Measurements from ENCODE around the gene MAGIX.

Gene MAGIX

GRCh38 chrX:49183701-49184281 is 21.2 kb downstream of the MAGIX start:
- intact Hi-C loops (cut with micrococcal nuclease) = no loop called here
- peak overlapping the region; percentile 78 for H3K27ac Mint-ChIP-seq
- H3K4me3 Mint-ChIP-seq = peak overlapping the region; percentile 84
- H3K36me3 Mint-ChIP-seq (ENCODE audit: low read depth) = peaks cover 62% of the 10 kb centered on the region
- H3K9me3 Mint-ChIP-seq = no peaks in the 10 kb centered on the region
- peaks cover 64% of the 10 kb centered on the region for H3K4me1 Mint-ChIP-seq (ENCODE audit: low read depth)
- H3K27me3 Mint-ChIP-seq = no peaks in the 10 kb centered on the region

- Mint-ChIP-seq H3K4me1 (ENCODE audit: low read depth) (peaks cover 64% of the 10 kb centered on the region), H3K9me3 (no peaks in the 10 kb centered on the region), H3K27me3 (no peaks in the 10 kb centered on the region), H3K4me3 (peak overlapping the region; percentile 84), H3K27ac (peak overlapping the region; percentile 78), H3K36me3 (ENCODE audit: low read depth) (peaks cover 54% of the 10 kb centered on the region)
- intact Hi-C loops (cut with micrococcal nuclease) = no loop called here
Measured at GRCh38 chrX:49184294-49185281, 22.0 kb downstream of the MAGIX start.

GRCh38 chrX:49186125-49187027 is 23.8 kb downstream of the MAGIX start, which contains the start of gene PRICKLE3:
Gene PRICKLE3 (minus strand): TSS chrX:49186373. CDS start chrX:49186297, 76 bp downstream.
- peaks cover 38% of the 10 kb centered on the region for H3K36me3 Mint-ChIP-seq (ENCODE audit: low read depth)
- H3K27ac Mint-ChIP-seq = peak within 1 kb of the TSS; percentile 78
- H3K4me1 Mint-ChIP-seq (ENCODE audit: low read depth) = peaks cover 67% of the 10 kb centered on the region
- intact Hi-C loops (cut with micrococcal nuclease) = no loop called here
- H3K4me3 Mint-ChIP-seq = peak within 1 kb of the TSS; percentile 84
- H3K9me3 Mint-ChIP-seq = no peaks in the 10 kb centered on the region
- H3K27me3 Mint-ChIP-seq = no peaks in the 10 kb centered on the region

GRCh38 chrX:49187028-49187394 is 24.5 kb downstream of the MAGIX start:
- no peaks in the 10 kb centered on the region for H3K27me3 Mint-ChIP-seq
- H3K27ac Mint-ChIP-seq = peak overlapping the region; percentile 75
- peaks cover 33% of the 10 kb centered on the region for H3K36me3 Mint-ChIP-seq (ENCODE audit: low read depth)
- peaks cover 67% of the 10 kb centered on the region for H3K4me1 Mint-ChIP-seq (ENCODE audit: low read depth)
- intact Hi-C loops (cut with micrococcal nuclease) = no loop called here
- no peaks in the 10 kb centered on the region for H3K9me3 Mint-ChIP-seq
- no peak overlapping the region for H3K4me3 Mint-ChIP-seq

- Mint-ChIP-seq H3K27ac (peak overlapping the region; percentile 75), H3K9me3 (no peaks in the 10 kb centered on the region), H3K27me3 (no peaks in the 10 kb centered on the region), H3K36me3 (ENCODE audit: low read depth) (peaks cover 28% of the 10 kb centered on the region), H3K4me1 (ENCODE audit: low read depth) (peaks cover 67% of the 10 kb centered on the region), H3K4me3 (no peak overlapping the region)
- intact Hi-C loops (cut with micrococcal nuclease) = no loop called here
Measured at GRCh38 chrX:49187526-49187925, 25.0 kb downstream of the MAGIX start.

- intact Hi-C loops (cut with micrococcal nuclease) = no loop called here
- H3K4me3 Mint-ChIP-seq = no peak overlapping the region
- H3K36me3 Mint-ChIP-seq (ENCODE audit: low read depth) = peaks cover 18% of the 10 kb centered on the region
- H3K4me1 Mint-ChIP-seq (ENCODE audit: low read depth) = peaks cover 75% of the 10 kb centered on the region
- H3K27me3 Mint-ChIP-seq = no peaks in the 10 kb centered on the region
- H3K27ac Mint-ChIP-seq = peak overlapping the region; percentile 94
- no peaks in the 10 kb centered on the region for H3K9me3 Mint-ChIP-seq
Measured at GRCh38 chrX:49188468-49189076, 26.0 kb downstream of the MAGIX start.

GRCh38 chrX:49189606-49190005 is 27.0 kb downstream of the MAGIX start:
- intact Hi-C loops (cut with micrococcal nuclease) = loop anchor here (2.0 to 5.0 kb wide), 2 partner anchors 48 to 79 kb away; partner anchors contain the start of genes CCDC22 and PPP1R3F

GRCh38 chrX:49190821-49191573 is 28.4 kb downstream of the MAGIX start:
- no peaks in the 10 kb centered on the region for H3K9me3 Mint-ChIP-seq
- H3K27me3 Mint-ChIP-seq = no peaks in the 10 kb centered on the region
- peaks cover 60% of the 10 kb centered on the region for H3K4me1 Mint-ChIP-seq (ENCODE audit: low read depth)
- intact Hi-C loops (cut with micrococcal nuclease) = loop anchor here (2.0 to 5.0 kb wide), 2 partner anchors 46 to 78 kb away; partner anchors contain the start of genes CCDC22 and PPP1R3F
- peak overlapping the region; percentile 94 for H3K27ac Mint-ChIP-seq
- no peaks in the 10 kb centered on the region for H3K36me3 Mint-ChIP-seq (ENCODE audit: low read depth)
- peak overlapping the region; percentile 78 for H3K4me3 Mint-ChIP-seq

More at GRCh38 chrX:49189606-49190005, 27.0 kb downstream of the MAGIX start:
- Mint-ChIP-seq H3K36me3 (ENCODE audit: low read depth) (peaks cover 7% of the 10 kb centered on the region), H3K4me1 (ENCODE audit: low read depth) (peaks cover 68% of the 10 kb centered on the region), H3K27ac (peak overlapping the region; percentile 94), H3K9me3 (no peaks in the 10 kb centered on the region), H3K4me3 (no peak overlapping the region), H3K27me3 (no peaks in the 10 kb centered on the region)

GRCh38 chrX:49191574-49192011 is 29.0 kb downstream of the MAGIX start:
- H3K27me3 Mint-ChIP-seq = no peaks in the 10 kb centered on the region
- intact Hi-C loops (cut with micrococcal nuclease) = loop anchor here (2.0 to 5.0 kb wide), 2 partner anchors 46 to 77 kb away; partner anchors contain the start of genes CCDC22 and PPP1R3F

GRCh38 chrX:49192722-49193328 is 30.3 kb downstream of the MAGIX start:
- Mint-ChIP-seq H3K9me3 (no peaks in the 10 kb centered on the region), H3K4me1 (ENCODE audit: low read depth) (peaks cover 44% of the 10 kb centered on the region), H3K4me3 (no peak overlapping the region), H3K27me3 (peaks cover 4% of the 10 kb centered on the region), H3K36me3 (ENCODE audit: low read depth) (no peaks in the 10 kb centered on the region), H3K27ac (no peak overlapping the region)
- intact Hi-C loops (cut with micrococcal nuclease) = loop anchor here (5.0 kb wide), 1 partner anchor 44 kb away; the partner anchor contains the start of gene CCDC22

More at GRCh38 chrX:49191574-49192011, 29.0 kb downstream of the MAGIX start:
- Mint-ChIP-seq H3K4me1 (ENCODE audit: low read depth) (peaks cover 56% of the 10 kb centered on the region), H3K9me3 (no peaks in the 10 kb centered on the region), H3K4me3 (peak overlapping the region; percentile 78), H3K27ac (peak overlapping the region; percentile 94), H3K36me3 (ENCODE audit: low read depth) (no peaks in the 10 kb centered on the region)

- Mint-ChIP-seq H3K36me3 (ENCODE audit: low read depth) (no peaks in the 10 kb centered on the region), H3K4me3 (no peak overlapping the region), H3K27ac (no peak overlapping the region), H3K4me1 (ENCODE audit: low read depth) (peaks cover 43% of the 10 kb centered on the region), H3K27me3 (peaks cover 11% of the 10 kb centered on the region), H3K9me3 (no peaks in the 10 kb centered on the region)
- intact Hi-C loops (cut with micrococcal nuclease) = loop anchor here (5.0 kb wide), 1 partner anchor 44 kb away; the partner anchor contains the start of gene CCDC22
Measured at GRCh38 chrX:49193542-49193964, 31.0 kb downstream of the MAGIX start.

GRCh38 chrX:49197543-49198087 is 35.1 kb downstream of the MAGIX start:
- no peaks in the 10 kb centered on the region for H3K9me3 Mint-ChIP-seq
- intact Hi-C loops (cut with micrococcal nuclease) = no loop called here
- no peak overlapping the region for H3K4me3 Mint-ChIP-seq
- no peaks in the 10 kb centered on the region for H3K36me3 Mint-ChIP-seq (ENCODE audit: low read depth)
- no peak overlapping the region for H3K27ac Mint-ChIP-seq
- peaks cover 22% of the 10 kb centered on the region for H3K27me3 Mint-ChIP-seq
- H3K4me1 Mint-ChIP-seq (ENCODE audit: low read depth) = peaks cover 31% of the 10 kb centered on the region
